COLO668 (cell line): ENCODE data around the gene PDZD8.
"Not testable (repeated sequence)": the region's sequence is repeated elsewhere in the genome, so short reads cannot be mapped to it uniquely, and the experiment has no call there.

ENCODE experiments used
- DNase-seq: peaks from one replicate; lab custom pipeline; 2025; ENCODE audit not compliant: unreplicated experiment; lab: John Stamatoyannopoulos, UW

PDZD8 gene

DNA sequence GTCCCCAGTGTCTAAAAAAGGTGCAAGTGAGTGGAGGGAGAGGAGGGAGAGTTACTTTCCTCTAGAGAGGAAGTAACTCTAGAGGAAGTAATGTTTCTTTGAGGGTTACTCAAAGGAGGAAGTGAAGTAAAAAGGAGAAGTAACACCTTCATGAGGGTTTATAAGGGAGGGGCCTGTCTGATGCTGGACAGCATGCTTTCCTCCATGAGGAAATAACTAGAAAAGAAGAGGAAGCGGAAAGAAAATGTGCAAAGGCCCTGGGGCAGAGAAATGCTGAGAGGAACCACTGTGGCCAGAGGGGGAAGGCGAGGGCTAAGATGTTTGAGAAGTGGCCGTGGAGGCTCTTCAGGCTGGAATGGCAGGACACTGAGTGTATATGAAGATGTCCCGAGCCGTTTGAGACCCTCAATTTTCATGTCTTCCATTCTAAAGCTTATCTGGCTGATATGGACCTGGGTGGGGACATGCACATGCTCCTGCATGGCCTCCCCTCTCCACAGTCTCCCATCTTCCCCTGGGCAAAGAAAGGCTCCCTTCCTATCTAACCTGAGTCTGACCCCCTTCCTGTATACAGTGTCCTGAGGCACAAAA, 137.7 kb downstream of the PDZD8 start:
- DNase-seq = no peak

DNA sequence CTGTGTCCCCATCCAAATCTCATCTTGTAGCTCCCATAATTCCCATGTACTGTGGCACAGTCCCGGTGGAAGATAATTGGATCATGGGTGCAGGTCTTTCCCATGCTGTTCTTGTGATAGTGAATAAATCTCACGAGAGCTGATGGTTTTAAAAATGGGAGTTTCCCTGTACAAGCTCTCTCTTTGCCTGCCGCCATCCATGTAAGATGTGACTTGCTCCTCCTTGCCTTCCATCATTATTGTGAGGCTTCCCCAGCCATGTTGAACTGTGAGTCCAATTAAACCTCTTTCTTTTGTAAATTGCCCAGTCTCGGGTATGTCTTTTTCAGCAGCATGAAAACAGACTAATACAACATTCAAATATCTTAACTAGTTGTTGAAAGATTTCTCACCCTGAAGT, 145.1 kb downstream of the PDZD8 start:
- not testable (repeated sequence) for DNase-seq

DNA sequence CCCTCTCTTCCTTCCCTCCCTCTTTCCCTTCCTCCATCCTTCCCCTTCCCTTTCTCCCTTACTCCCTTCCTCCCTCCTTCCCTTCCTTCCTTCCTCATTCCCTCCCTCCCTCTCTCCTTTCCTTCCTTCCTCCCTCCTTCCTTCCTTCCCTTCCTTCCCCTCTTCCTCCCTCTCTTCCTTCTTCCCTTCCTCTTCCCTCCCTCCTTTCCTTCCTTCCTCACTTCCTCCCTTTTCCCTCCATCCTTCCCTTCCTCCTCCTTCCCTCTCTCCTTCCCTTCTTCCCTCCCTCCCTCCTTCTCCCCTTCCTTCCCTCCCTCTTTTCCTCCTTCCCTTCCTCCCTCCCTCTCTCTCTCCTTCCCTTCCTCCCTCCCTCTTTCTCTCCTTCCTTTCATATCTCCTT, 147.0 kb downstream of the PDZD8 start:
- no peak for DNase-seq
